ENCODE measurements around the gene RFX2. TPM values are rescaled to one million over a fixed set of nuclear protein-coding genes. Genes with fewer than 3 reads are reported as not detected.

Gene RFX2
- total RNA-seq, 1 donor from 2014 or later, result 1.2 TPM

DNA sequence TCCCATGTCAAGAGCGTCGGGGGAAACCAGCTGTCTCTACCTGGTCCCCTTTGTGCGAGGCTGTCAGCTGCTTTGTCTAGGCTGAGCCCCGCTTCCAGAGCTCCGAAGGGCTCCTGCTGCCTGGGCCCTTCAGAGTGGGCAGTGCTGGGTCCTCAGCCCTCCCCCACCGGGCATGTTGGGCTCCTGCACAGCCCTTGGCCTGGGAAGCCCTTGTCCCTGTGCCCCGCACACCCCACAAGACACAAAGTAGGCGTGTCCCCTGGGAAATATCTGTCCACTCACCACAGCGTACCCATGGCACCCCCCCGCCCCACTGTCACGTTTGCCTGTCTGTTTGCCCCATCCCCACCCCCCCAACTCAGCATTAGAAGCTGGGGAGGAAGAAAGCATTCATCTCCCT is 92.7 kb downstream of the RFX2 start:
- no peak for DNase-seq (ENCODE audit: low spot score)
- TF ChIP-seq, protein P1, sequence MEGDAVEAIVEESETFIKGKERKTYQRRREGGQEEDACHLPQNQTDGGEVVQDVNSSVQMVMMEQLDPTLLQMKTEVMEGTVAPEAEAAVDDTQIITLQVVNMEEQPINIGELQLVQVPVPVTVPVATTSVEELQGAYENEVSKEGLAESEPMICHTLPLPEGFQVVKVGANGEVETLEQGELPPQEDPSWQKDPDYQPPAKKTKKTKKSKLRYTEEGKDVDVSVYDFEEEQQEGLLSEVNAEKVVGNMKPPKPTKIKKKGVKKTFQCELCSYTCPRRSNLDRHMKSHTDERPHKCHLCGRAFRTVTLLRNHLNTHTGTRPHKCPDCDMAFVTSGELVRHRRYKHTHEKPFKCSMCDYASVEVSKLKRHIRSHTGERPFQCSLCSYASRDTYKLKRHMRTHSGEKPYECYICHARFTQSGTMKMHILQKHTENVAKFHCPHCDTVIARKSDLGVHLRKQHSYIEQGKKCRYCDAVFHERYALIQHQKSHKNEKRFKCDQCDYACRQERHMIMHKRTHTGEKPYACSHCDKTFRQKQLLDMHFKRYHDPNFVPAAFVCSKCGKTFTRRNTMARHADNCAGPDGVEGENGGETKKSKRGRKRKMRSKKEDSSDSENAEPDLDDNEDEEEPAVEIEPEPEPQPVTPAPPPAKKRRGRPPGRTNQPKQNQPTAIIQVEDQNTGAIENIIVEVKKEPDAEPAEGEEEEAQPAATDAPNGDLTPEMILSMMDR (IDR thresholded peaks at IDR 0.05; ENCODE audit: unreplicated experiment), result no peak
- no peak overlapping the region for H3K4me3 Mint-ChIP-seq (ENCODE audit: unreplicated experiment)
- H3K27me3 Mint-ChIP-seq (ENCODE audit: unreplicated experiment), result peaks cover 9% of the 10 kb centered on the region
- H3K4me1 Mint-ChIP-seq (ENCODE audit: unreplicated experiment), result no peaks in the 10 kb centered on the region
- no peaks in the 10 kb centered on the region for H3K36me3 Mint-ChIP-seq (ENCODE audit: low read depth, unreplicated experiment)
- H3K9me3 Mint-ChIP-seq (ENCODE audit: unreplicated experiment), result no peaks in the 10 kb centered on the region
- no peak overlapping the region for H3K27ac Mint-ChIP-seq (ENCODE audit: unreplicated experiment)

DNA sequence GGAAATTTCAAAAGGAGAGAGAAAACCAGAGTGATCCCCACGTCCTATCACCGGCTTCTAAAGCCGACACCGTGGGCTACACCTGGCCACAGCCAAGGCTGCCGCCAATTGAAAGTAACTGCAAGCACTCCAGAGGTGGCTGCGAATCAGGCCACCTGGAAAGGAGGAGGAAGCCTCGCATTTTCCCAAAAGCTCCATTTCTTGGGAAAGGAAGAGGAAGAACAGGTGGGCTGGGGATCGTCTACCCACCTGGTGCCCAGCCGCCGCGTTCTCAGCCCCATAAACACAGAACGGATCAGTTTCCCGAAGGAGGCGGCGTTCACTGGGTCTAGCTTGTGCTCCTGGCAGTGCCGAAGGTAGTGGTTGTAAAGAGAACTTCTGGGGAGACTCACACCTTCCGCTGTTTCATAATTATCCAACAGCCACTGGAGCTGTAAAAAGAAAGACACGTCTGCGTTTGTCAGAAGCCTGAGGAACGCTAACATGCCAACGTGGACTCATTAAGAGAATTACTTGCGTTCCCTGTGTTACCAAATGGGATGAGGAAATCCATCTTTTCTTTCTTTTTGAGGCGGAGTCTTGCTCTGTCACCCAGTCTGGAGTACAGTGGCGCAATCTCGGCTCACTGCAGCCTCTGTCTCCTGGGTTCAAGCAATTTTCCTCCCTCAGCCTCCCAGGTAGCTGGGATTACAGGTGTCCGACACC is 94.3 kb downstream of the RFX2 start:
- TF ChIP-seq, protein P1 (IDR thresholded peaks at IDR 0.05; ENCODE audit: unreplicated experiment), result no peak
- no peak for DNase-seq (ENCODE audit: low spot score)
- H3K27me3 Mint-ChIP-seq (ENCODE audit: unreplicated experiment), result peaks cover 12% of the 10 kb centered on the region
- H3K27ac Mint-ChIP-seq (ENCODE audit: unreplicated experiment), result no peak overlapping the region
- no peaks in the 10 kb centered on the region for H3K4me1 Mint-ChIP-seq (ENCODE audit: unreplicated experiment)
- H3K9me3 Mint-ChIP-seq (ENCODE audit: unreplicated experiment), result no peaks in the 10 kb centered on the region
- H3K4me3 Mint-ChIP-seq (ENCODE audit: unreplicated experiment), result no peak overlapping the region
- no peaks in the 10 kb centered on the region for H3K36me3 Mint-ChIP-seq (ENCODE audit: low read depth, unreplicated experiment)

DNA sequence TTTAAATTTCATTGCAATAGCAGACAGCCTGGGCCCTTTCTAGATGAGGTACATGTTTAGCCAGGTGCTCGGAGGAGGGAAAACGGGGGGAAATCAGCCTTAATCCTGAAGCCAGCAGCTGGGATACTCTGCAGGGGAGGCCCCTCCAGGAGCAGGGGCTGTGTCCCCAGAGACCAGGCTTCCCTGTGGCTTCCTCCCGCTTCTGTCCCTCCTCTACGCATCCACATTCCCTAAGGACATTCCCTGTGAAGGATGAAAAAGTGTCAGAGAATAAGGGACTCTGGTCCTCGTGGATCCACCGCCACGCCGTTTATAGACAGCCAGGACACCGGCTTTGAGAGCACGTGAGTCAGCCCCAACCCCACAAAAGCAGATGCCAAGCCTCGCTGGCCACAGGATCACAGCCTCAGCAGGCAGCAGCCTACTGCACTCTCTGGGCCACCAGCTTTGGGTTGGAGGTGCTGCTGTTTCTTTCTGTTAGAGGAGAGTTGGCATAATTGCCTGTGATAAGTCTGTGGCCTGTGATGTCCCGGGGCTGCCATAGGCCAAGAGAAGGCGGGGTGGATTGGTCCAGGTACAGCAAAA is 95.7 kb downstream of the RFX2 start:
- Mint-ChIP-seq H3K9me3 (ENCODE audit: unreplicated experiment) (no peaks in the 10 kb centered on the region), H3K27ac (ENCODE audit: unreplicated experiment) (no peak overlapping the region), H3K36me3 (ENCODE audit: low read depth, unreplicated experiment) (no peaks in the 10 kb centered on the region), H3K4me3 (ENCODE audit: unreplicated experiment) (no peak overlapping the region), H3K27me3 (ENCODE audit: unreplicated experiment) (peaks cover 12% of the 10 kb centered on the region), H3K4me1 (ENCODE audit: unreplicated experiment) (no peaks in the 10 kb centered on the region)
- DNase-seq (ENCODE audit: low spot score), result no peak
- TF ChIP-seq, protein P1 (IDR thresholded peaks at IDR 0.05; ENCODE audit: unreplicated experiment), result no peak

DNA sequence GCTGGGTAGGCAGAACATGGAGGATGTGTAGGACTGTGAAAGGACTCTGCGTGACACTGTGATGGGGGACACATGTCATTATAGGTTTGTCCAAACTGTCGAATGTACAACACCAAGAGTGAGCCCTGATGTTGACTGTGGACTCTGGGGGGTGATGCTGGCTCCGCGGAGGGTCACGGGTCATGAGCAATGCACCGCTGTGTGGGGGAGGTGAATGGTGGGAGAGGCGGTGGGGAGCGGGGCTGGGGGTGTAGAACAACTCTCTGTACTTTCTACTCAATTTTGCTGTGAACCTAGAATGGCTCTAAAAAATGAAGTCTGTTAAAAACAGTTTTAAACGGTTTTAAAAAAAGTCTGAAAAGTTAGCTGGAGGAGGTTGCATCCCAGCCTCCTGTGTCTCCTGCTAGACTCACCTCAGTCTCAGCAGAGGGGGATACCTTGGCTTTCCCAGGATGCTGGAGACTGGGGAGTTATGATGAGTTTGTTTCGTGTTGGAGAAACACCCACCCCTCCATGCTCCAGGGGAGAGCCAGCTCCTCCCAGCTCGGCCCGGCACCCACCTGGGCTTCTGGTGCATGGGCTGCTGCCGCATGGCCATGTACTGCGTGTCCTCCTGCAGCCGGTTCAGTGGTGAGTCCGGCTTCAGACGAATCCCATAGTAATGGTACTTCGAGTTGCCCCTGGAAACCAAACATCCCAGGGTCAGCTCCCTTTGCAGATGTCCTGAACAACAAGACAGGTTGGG is 97.7 kb downstream of the RFX2 start:
- Mint-ChIP-seq H3K4me1 (ENCODE audit: unreplicated experiment) (no peaks in the 10 kb centered on the region), H3K27ac (ENCODE audit: unreplicated experiment) (peak overlapping the region; percentile 67), H3K36me3 (ENCODE audit: low read depth, unreplicated experiment) (no peaks in the 10 kb centered on the region), H3K9me3 (ENCODE audit: unreplicated experiment) (no peaks in the 10 kb centered on the region), H3K27me3 (ENCODE audit: unreplicated experiment) (peaks cover 7% of the 10 kb centered on the region), H3K4me3 (ENCODE audit: unreplicated experiment) (no peak overlapping the region)
- TF ChIP-seq, protein P1 (IDR thresholded peaks at IDR 0.05; ENCODE audit: unreplicated experiment), result no peak
- no peak for DNase-seq (ENCODE audit: low spot score)

DNA sequence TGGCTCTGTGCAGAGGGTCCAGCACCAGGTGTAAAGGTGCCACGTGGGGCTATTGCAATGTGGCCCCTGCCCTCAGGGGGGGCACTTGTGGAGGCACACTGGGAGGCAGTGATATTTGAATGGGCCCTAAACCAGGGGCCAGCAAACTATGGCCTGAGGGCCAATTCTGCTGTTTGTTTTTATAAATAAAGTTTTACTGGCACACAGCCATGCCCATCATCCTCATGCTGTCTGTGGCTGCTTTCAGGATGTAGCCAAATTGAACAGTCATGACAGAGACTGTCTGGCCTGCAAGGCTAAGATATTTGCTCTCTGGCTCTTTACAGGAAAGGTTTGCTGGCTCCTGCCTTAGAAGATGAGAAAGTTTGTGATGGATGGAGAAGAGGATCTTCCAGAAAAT is 98.5 kb downstream of the RFX2 start:
- Mint-ChIP-seq H3K27ac (ENCODE audit: unreplicated experiment) (no peak overlapping the region), H3K4me3 (ENCODE audit: unreplicated experiment) (no peak overlapping the region), H3K27me3 (ENCODE audit: unreplicated experiment) (peaks cover 5% of the 10 kb centered on the region), H3K9me3 (ENCODE audit: unreplicated experiment) (no peaks in the 10 kb centered on the region), H3K36me3 (ENCODE audit: low read depth, unreplicated experiment) (no peaks in the 10 kb centered on the region), H3K4me1 (ENCODE audit: unreplicated experiment) (no peaks in the 10 kb centered on the region)
- no peak for DNase-seq (ENCODE audit: low spot score)
- TF ChIP-seq, protein P1 (IDR thresholded peaks at IDR 0.05; ENCODE audit: unreplicated experiment), result no peak
